AG09319 (cell line): ENCODE measurements around the gene RPUSD1.

ENCODE experiments used
- DNase-seq: peaks from one replicate; pipeline ENCODE4 v3.0.0-alpha.2; 2010; ENCODE audit warnings: low read depth; ENCODE audit errors: extremely low read depth
- TF ChIP-seq, protein P1 (sequence below): IDR thresholded peaks from 2 replicates; pipeline ENCODE4 v1.5.1; 2011; ENCODE audit warnings: low read depth, mild to moderate bottlenecking, inconsistent platforms, low read length, moderate library complexity

The RPUSD1 gene

DNA sequence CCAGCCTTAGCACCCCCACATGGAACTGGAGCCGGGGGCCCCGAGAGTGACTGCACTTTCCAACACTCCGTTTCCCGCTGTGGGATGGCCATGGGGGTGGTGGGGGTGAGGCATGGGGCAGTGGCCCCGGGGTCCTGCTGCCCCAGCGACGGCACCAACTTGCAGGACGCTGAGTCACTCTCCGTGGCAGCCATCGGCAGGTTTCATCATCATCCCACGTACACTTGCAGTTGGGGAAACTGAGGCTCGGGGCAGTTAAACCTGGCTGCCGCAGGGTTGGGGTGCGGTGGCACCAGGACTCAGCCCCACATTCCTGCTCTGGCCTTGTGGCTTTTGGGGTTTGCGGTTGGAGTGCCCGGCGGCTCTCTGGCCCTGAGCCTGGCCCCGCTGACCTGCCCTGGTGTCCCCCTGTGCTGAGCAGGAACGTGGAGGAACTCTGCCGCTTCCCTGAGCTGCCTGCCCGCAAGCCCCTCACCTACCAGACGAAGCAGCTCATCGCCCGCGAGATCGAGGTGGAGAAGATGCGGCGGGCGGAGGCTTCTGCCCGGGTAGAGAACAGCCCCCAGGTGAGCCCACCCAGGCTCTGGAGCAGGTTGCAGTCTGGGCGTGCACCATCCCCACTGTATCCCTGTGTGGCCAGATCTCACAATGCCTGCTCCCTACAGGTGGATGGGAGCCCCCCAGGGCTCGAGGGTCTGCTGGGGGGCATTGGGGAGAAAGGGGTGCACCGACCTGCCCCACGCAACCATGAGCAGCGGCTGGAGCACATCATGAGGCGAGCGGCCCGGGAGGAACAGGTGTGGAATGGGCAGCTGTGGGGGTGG, 8.3 kb upstream of the RPUSD1 start:
- no peak for DNase-seq
- TF ChIP-seq, protein P1, sequence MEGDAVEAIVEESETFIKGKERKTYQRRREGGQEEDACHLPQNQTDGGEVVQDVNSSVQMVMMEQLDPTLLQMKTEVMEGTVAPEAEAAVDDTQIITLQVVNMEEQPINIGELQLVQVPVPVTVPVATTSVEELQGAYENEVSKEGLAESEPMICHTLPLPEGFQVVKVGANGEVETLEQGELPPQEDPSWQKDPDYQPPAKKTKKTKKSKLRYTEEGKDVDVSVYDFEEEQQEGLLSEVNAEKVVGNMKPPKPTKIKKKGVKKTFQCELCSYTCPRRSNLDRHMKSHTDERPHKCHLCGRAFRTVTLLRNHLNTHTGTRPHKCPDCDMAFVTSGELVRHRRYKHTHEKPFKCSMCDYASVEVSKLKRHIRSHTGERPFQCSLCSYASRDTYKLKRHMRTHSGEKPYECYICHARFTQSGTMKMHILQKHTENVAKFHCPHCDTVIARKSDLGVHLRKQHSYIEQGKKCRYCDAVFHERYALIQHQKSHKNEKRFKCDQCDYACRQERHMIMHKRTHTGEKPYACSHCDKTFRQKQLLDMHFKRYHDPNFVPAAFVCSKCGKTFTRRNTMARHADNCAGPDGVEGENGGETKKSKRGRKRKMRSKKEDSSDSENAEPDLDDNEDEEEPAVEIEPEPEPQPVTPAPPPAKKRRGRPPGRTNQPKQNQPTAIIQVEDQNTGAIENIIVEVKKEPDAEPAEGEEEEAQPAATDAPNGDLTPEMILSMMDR: no peak

DNA sequence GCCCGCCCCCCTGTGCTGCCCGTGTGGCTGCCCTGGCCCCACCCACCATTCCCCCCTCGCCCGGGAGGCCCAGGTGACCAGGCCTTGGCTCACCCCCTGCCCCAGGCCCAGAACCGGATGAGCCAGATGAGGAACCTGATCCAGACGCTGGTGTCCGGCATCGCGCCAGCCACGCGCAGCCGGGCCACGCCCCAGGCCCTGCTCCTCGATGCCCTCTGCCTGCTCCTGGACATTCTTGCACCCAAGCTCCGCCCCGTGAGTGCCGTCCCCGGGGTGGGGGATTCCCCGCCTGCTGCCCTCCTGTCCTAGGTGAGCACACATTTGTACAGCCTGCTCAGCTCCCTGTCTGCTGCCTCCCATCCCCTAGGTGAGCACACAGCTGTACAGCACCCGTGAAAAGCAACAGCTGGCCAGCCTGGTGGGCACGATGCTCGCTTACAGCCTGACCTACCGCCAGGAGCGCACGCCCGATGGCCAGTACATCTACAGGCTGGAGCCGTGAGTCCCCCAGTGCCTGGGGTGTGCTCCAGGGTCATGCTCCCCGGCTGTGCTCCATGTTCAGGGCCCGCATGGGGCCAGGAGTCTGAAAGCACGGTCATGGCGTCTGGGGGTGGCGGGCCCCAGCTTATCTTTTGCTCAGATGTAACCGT, 7.5 kb upstream of the RPUSD1 start:
- no peak for DNase-seq
- TF ChIP-seq, protein P1: no peak

DNA sequence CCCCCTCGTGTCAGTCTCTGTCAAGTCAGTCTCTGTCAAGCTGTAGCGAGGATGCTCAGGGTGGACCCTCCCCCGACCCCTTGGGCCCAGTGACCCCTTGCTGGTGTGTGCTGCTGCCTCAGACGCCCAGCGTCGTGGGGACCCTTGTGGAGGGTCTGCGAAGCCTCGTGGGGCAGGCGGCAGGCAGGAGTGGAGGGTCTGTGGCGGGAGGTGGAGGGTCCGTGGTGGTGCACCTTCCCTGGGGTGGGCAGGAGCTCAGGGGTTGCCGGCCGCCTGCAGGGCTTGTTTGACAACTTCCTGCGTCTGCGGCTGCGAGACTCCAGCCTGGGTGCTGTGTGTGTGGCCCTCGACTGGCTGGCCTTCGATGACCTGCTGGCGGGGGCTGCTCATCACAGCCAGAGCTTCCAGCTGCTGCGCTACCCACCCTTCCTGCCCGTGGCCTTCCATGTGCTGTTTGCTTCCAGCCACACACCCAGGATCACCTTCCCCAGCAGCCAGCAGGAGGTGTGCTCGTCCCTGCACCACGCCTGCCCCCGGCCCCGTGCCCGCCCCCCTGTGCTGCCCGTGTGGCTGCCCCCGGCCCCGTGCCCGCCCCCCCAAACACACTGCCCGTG, 6.8 kb upstream of the RPUSD1 start:
- no peak for DNase-seq
- TF ChIP-seq, protein P1: no peak

DNA sequence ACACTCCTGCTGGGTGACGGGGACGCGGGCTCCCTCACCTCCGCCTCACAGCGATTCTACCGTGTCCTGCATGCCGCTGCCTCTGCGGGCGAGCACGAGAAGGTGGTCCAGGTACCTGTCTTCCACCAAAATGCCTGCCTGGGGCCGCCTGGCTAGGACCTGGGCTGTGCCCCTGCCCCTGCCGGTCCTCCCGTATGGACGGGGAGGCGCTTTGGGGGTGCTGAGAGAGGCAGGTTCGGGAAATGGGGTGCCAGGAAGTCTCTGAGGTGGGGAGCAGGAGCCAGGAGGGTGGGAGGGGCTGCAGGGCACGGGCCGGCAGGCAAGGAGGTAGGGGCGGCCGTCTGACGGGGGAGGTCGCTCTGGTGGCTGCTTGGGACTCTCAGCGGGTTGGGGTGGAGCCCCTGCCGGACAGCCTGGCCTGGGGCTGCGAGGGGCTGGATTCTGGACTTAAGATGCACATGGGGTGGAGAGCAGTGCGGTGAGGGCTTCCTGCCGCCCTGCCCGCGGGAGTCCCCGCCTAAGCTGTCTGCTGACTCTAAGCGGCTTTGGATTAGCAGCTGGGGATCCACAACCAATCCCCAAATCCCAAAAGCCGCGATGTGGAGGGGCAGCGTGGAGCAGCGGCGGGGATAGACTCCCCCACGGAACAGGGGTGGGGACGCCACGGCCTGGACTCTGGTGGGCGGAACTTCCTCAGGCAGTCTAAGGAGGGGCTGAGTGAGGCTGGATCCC, 6.1 kb upstream of the RPUSD1 start:
- TF ChIP-seq, protein P1: no peak

DNA sequence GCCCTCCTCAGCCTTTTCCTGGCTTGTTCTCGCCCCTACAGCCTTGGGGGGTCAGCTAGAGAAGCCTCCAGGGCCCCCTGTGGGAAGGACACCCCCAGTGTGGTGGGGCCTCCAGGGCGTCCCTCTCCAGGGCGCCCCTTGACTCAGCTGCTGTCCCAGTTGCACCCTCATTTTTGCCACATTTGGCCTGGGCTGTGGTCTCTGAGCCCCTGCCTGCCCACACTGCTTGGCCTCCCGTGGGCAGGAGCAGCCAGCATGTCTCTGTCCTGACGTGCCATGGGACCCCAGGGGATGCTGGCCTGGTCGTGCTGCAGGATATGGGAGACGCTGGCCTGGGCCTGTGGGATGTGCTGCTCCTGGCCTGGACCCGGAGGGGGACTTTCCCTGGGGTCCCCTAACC, 5.2 kb upstream of the RPUSD1 start:
- no peak for DNase-seq
- TF ChIP-seq, protein P1: no peak

More for the DNA sequence above, 6.1 kb upstream of the RPUSD1 start:
- no peak for DNase-seq

DNA sequence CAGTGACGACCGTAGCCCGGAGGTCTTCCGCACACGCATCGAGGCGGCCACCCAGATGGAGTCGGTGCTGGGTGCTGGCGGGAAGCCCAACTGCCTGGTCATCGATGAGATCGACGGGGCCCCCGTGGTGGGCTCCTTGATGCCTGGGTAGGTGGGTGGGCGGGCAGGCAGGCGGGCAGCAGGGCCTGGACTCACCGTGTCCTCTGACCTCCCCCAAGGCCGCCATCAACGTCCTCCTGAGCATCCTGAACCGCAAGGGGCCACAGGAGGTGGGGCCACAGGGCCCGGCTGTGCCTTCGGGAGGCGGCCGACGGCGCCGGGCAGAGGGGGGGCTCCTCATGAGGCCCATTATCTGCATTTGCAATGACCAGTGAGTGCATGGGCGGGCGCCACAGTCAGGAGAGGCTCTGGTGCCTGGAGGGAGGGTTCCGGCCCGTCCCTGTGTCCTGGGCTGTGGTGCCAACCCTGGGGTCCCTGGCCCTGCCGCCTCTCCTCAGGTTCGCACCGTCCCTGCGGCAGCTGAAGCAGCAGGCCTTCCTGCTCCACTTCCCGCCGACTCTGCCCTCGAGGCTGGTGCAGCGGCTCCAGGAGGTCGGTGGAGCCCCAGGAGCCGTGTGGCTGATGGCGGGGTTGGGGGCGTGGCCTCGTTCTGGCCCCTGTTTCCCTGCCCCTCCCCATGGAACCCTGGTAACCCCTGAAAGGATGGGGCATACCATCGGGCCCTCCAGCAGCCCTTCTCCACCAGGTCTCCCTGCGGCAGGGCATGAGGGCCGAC, 4.2 kb upstream of the RPUSD1 start:
- TF ChIP-seq, protein P1: no peak
- no peak for DNase-seq
